ENCODE data around the gene SNX18.

The SNX18 gene

DNA sequence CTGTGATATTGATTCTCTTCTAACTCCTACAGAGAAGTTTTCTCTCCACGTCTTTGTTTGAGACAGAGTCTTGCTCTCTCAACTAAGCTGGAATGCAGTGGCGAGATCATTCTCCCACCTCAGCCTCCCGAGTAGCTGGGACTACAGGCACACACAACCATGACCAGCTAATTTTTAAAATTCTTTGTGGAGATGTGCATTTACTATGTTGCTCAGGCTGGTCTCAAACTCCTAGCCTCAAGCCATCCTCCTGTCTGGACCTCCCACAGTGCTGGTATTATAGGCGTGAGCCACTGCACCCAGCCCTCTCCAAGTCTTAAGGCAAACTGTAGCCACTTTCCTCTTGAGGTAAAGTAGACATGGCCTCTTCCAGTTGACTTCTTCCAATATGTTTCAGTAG, 72.2 kb downstream of the SNX18 start:
- DNase-seq = no peak

DNA sequence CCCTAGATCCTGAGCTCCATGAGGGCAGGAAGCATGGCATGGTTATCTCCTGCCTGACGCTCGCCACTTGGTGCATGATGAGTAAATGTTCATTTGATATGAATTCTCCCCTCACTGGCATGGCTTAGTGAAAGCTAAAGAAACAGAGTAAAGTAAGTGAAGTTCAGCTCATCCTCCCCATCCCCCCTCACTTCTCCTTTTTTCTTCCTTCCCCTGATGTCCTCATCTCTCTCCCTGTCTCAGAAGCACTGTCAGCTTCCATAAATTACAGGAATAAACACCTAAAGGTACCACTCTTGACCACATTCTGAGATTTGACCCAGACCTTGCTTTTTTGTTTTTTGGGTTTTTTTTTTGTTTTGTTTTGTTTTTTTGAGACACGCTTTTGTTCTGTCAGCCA, 73.3 kb downstream of the SNX18 start:
- DNase-seq = no peak

GRCh38 chr5:54593779-54594178, 76.2 kb downstream of the SNX18 start:
- no peak for DNase-seq

- DNase-seq = no peak
Observed at GRCh38 chr5:54594181-54594580, 76.6 kb downstream of the SNX18 start.

- no peak for DNase-seq
Observed at GRCh38 chr5:54595721-54596120, 78.2 kb downstream of the SNX18 start.

All from activated CD4-positive, CD25-positive, alpha-beta regulatory T cell treated with anti-CD3 and anti-CD28 coated beads, Interleukin-2, amount 50 U/mL, for 72 hours (primary cell).